Measurements from ENCODE around the gene ADAT1.

DNA sequence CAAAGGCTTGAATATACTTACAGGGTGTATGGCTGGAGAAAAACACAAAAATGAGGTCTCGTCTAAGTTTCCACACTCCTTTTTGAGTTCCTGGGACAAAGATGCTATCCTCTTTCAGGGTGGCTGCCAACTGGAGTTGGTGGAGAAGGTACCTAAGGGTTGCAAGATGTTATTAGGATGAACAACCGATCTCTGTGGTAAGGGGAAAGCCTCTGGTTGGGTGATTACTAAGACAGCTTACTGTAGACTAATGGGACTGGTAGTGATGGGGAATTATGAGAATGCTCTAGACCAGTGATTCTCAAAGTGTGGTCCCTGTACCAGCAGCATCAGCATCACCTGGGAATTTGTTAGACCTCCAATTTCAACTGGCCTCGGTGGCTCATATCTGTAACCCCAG lies 6.0 kb downstream of the ADAT1 start:
- TF ChIP-seq YY1 (IDR thresholded peaks at IDR 0.05; ENCODE audit: insufficient read depth, insufficient read length) (no peak), ZNF274 (IDR thresholded peaks at IDR 0.05; ENCODE audit: low read depth, low read length) (no peak)
